ENCODE data around the gene CMIP. TPM values are rescaled to one million over a fixed set of nuclear protein-coding genes. Genes with fewer than 3 reads are reported as not detected.

CMIP gene
- total RNA-seq, 4 donors from 2014 or later = 16.7 to 104 (median 43.6) TPM

DNA sequence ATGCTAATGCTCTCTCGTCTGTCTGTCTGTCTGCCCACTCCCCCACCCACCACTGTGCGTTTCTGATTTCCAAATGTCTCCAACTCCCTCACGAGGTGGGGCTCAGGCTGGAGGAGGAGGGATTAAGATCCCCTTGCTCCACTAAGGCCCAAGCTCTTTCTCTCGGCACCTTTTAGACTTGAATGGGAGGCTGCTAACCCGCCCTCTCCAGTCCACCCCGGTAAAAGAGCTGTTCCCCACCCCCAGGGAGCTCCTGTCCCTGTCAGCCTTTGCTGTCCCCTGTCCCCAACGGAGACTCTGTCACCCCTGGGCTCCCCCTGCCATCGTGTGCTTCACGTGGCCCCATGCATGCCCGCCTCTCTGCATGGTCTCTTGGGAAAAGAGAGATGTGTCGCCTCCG is 266.0 kb downstream of the CMIP start:
- intact Hi-C loops (cut with DNase I; ENCODE audit: low total_unique reads) = no loop called here
- no peaks in the 10 kb centered on the region for H3K27me3 ChIP-seq
- no peaks in the 10 kb centered on the region for H3K36me3 ChIP-seq
- DNase-seq = no peak
- H3K4me1 ChIP-seq = peaks cover 0 to 3% of the 10 kb centered on the region in 2 donors
- TF ChIP-seq, protein P1, sequence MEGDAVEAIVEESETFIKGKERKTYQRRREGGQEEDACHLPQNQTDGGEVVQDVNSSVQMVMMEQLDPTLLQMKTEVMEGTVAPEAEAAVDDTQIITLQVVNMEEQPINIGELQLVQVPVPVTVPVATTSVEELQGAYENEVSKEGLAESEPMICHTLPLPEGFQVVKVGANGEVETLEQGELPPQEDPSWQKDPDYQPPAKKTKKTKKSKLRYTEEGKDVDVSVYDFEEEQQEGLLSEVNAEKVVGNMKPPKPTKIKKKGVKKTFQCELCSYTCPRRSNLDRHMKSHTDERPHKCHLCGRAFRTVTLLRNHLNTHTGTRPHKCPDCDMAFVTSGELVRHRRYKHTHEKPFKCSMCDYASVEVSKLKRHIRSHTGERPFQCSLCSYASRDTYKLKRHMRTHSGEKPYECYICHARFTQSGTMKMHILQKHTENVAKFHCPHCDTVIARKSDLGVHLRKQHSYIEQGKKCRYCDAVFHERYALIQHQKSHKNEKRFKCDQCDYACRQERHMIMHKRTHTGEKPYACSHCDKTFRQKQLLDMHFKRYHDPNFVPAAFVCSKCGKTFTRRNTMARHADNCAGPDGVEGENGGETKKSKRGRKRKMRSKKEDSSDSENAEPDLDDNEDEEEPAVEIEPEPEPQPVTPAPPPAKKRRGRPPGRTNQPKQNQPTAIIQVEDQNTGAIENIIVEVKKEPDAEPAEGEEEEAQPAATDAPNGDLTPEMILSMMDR (IDR thresholded peaks at IDR 0.05) = no peak
- TF ChIP-seq POLR2A (IDR thresholded peaks at IDR 0.05) = no peak
- H3K4me3 ChIP-seq = no peak overlapping the region
- H3K9me3 ChIP-seq = no peaks in the 10 kb centered on the region
- peak overlapping the region in 1 of 2 donors; percentile 2 for H3K27ac ChIP-seq

DNA sequence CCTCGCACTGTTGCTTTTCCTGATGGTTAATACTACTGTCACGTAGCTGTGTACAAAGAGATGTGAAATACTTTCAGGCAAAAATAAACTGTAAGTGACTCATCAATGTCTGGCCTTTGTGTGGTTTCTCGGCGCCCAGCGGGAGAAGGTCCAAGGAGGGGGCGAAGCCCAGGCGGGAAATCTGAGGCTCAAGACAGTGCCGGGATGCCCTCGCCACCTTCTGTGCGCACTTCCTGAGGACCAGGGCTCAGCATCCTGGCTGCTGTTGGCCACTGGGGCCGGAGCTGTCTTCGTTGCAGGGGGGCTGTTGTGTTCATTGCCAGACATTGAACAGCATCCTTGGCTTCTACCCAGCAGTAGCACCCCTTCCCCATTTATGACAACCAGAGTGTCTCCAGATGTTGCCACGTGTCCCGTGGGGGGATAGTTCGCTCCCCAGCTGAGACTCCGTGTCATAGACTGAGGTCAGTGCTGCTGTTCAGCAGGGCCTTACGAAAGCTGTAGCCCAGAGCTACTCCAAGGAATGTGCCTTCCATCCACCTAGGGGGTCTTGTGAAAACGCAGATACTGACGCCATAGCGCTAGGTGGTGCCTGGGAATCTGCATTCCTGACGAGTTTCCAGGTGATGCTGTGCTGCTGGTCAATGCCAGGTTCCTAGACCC is 267.2 kb downstream of the CMIP start:
- DNase-seq = peak; percentile 52 to 65
- intact Hi-C loops (cut with DNase I; ENCODE audit: low total_unique reads) = no loop called here
- Histone ChIP-seq H3K4me3 (no peak overlapping the region), H3K9me3 (no peaks in the 10 kb centered on the region), H3K27me3 (no peaks in the 10 kb centered on the region), H3K36me3 (no peaks in the 10 kb centered on the region), H3K27ac (peak overlapping the region in 1 of 2 donors; percentile 36), H3K4me1 (peaks cover 0 to 3% of the 10 kb centered on the region in 2 donors)
- TF ChIP-seq, protein P1 (IDR thresholded peaks at IDR 0.05) = no peak
- TF ChIP-seq POLR2A (IDR thresholded peaks at IDR 0.05) = no peak

GRCh38 chr16:81712681-81713080 is 268.1 kb downstream of the CMIP start:
- no peaks in the 10 kb centered on the region for H3K9me3 ChIP-seq
- intact Hi-C loops (cut with DNase I; ENCODE audit: low total_unique reads) = no loop called here
- no peaks in the 10 kb centered on the region for H3K27me3 ChIP-seq
- no peak for TF ChIP-seq POLR2A (IDR thresholded peaks at IDR 0.05)
- TF ChIP-seq, protein P1 (IDR thresholded peaks at IDR 0.05) = no peak
- no peaks in the 10 kb centered on the region for H3K36me3 ChIP-seq
- no peak overlapping the region for H3K4me3 ChIP-seq
- H3K4me1 ChIP-seq = peaks cover 0 to 3% of the 10 kb centered on the region in 2 donors
- H3K27ac ChIP-seq = no peak overlapping the region
- no peak for DNase-seq

GRCh38 chr16:81713295-81713772 is 268.7 kb downstream of the CMIP start:
- H3K4me1 ChIP-seq = peaks cover 0 to 3% of the 10 kb centered on the region in 2 donors
- no peaks in the 10 kb centered on the region for H3K27me3 ChIP-seq
- H3K9me3 ChIP-seq = no peaks in the 10 kb centered on the region
- no peak overlapping the region for H3K4me3 ChIP-seq
- no peaks in the 10 kb centered on the region for H3K36me3 ChIP-seq
- TF ChIP-seq POLR2A (IDR thresholded peaks at IDR 0.05) = no peak
- TF ChIP-seq, protein P1 (IDR thresholded peaks at IDR 0.05) = no peak
- H3K27ac ChIP-seq = no peak overlapping the region
- intact Hi-C loops (cut with DNase I; ENCODE audit: low total_unique reads) = no loop called here
- DNase-seq = no peak

DNA sequence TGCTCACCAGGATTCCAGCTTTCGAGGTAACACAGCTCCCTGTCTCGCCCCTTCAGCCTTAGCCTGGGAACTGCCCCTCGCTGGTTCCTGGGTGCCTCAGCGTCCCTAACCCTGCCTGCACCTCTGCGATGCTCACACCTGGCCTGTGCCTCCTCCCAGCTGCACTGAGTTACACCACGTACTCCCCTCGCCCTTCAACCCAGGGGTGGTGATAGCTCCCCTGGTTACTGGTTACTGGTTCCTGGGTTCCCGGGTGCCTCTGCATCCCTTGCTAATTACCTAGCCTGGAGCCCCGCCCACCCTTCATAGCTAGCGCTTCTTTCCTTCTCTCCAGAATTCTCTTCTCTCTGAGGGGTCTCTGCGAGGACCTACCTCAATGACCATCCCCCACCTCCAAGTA is 269.2 kb downstream of the CMIP start:
- no peak overlapping the region for H3K27ac ChIP-seq
- H3K4me1 ChIP-seq = peaks cover 0 to 3% of the 10 kb centered on the region in 2 donors
- DNase-seq = no peak
- H3K9me3 ChIP-seq = no peaks in the 10 kb centered on the region
- no peaks in the 10 kb centered on the region for H3K36me3 ChIP-seq
- TF ChIP-seq, protein P1 (IDR thresholded peaks at IDR 0.05) = no peak
- TF ChIP-seq POLR2A (IDR thresholded peaks at IDR 0.05) = no peak
- no peaks in the 10 kb centered on the region for H3K27me3 ChIP-seq
- H3K4me3 ChIP-seq = no peak overlapping the region
- intact Hi-C loops (cut with DNase I; ENCODE audit: low total_unique reads) = no loop called here
